ENCODE results near the gene ASIP. TPM values are rescaled to one million over a fixed set of nuclear protein-coding genes. Genes with fewer than 3 reads are reported as not detected.

Gene ASIP
- total RNA-seq, 1 experiment from 2014 or later: not detected

- Histone ChIP-seq H3K27me3 (ENCODE audit: insufficient read depth, low read length) (no peaks in the 10 kb centered on the region), H4K8ac (replicated peaks; ENCODE audit: insufficient read length, low read depth, low read length) (no peak overlapping the region), H4K20me1 (ENCODE audit: control insufficient read depth, insufficient read depth, insufficient read length) (no peaks in the 10 kb centered on the region), H3K9me3 (ENCODE audit: control insufficient read depth, low read depth, low read length) (no peaks in the 10 kb centered on the region), H3T11ph (ENCODE audit: low read length) (no peak overlapping the region), H2AFZ (ENCODE audit: low read length) (no peak overlapping the region), H2BK20ac (ENCODE audit: low read depth, low read length, poor library complexity, severe bottlenecking) (no peak overlapping the region), H2BK15ac (ENCODE audit: low read depth, low read length) (no peak overlapping the region), H4K91ac (ENCODE audit: insufficient read length, low read depth, low read length) (no peak overlapping the region), H4K5ac (ENCODE audit: insufficient read length, low read depth, low read length) (no peak overlapping the region), H3K27ac (ENCODE audit: insufficient read length, low read depth, low read length) (no peak overlapping the region), H2BK12ac (ENCODE audit: insufficient read length, low read depth, low read length) (no peak overlapping the region), H3K79me2 (ENCODE audit: insufficient read depth, low read length) (no peaks in the 10 kb centered on the region), H2BK120ac (ENCODE audit: low read depth, low read length, poor library complexity, severe bottlenecking) (no peak overlapping the region), H3K9ac (ENCODE audit: extremely low read depth, insufficient read length, low read length) (no peak overlapping the region), H3K4me2 (ENCODE audit: insufficient read depth, insufficient read length, low read length) (no peak overlapping the region), H3K56ac (ENCODE audit: insufficient read length, low read depth, low read length) (no peak overlapping the region), H3K79me1 (ENCODE audit: insufficient read depth, low read depth, low read length, poor library complexity, severe bottlenecking) (no peaks in the 10 kb centered on the region), H3K4me1 (ENCODE audit: insufficient read depth, low read length) (no peaks in the 10 kb centered on the region), H2BK5ac (ENCODE audit: insufficient read length, low read length) (no peak overlapping the region), H2AK5ac (ENCODE audit: insufficient read length, low read length) (no peak overlapping the region), H3K14ac (ENCODE audit: insufficient read depth, low read length) (no peak overlapping the region), H3K4ac (ENCODE audit: low read depth, low read length) (no peak overlapping the region), H3K23me2 (ENCODE audit: insufficient read length, low read depth, low read length, poor library complexity, severe bottlenecking) (no peaks in the 10 kb centered on the region), H3K23ac (ENCODE audit: insufficient read length, low read depth, low read length) (no peak overlapping the region), H3K18ac (ENCODE audit: insufficient read length, low read depth, low read length) (no peak overlapping the region)
- no peak overlapping the region for H3K4me3 Mint-ChIP-seq
- peaks cover 7 to 8% of the 10 kb centered on the region in 2 experiments for H3K4me1 Mint-ChIP-seq
- no peak for DNase-seq
- TF ChIP-seq, protein P1, sequence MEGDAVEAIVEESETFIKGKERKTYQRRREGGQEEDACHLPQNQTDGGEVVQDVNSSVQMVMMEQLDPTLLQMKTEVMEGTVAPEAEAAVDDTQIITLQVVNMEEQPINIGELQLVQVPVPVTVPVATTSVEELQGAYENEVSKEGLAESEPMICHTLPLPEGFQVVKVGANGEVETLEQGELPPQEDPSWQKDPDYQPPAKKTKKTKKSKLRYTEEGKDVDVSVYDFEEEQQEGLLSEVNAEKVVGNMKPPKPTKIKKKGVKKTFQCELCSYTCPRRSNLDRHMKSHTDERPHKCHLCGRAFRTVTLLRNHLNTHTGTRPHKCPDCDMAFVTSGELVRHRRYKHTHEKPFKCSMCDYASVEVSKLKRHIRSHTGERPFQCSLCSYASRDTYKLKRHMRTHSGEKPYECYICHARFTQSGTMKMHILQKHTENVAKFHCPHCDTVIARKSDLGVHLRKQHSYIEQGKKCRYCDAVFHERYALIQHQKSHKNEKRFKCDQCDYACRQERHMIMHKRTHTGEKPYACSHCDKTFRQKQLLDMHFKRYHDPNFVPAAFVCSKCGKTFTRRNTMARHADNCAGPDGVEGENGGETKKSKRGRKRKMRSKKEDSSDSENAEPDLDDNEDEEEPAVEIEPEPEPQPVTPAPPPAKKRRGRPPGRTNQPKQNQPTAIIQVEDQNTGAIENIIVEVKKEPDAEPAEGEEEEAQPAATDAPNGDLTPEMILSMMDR (conservative IDR thresholded peaks at IDR 0.05): no peak
- no CpG with 5 or more reads among the region's 3 CpGs for WGBS (ENCODE audit: extremely low coverage, insufficient read length, low lambda C conversion rate)
- H3K36me3 Mint-ChIP-seq (ENCODE audit: insufficient read depth in 1 of 3, low read depth in 3 of 3): no peaks in the 10 kb centered on the region; a peak in 2 of 7 replicates
- H3K9me3 Mint-ChIP-seq: peaks cover 2 to 5% of the 10 kb centered on the region in 2 experiments; a peak in 4 of 5 replicates
- peaks cover 4% of the 10 kb centered on the region for H3K27me3 Mint-ChIP-seq (ENCODE audit: low read depth)
- H3K27ac Mint-ChIP-seq: no peak overlapping the region
Measured at GRCh38 chr20:34243377-34243776, 2.2 kb downstream of the ASIP start.

Measured in H9 (cell line).